DMS153 treated with DMSO at 0.1 percent for 48 hours (cell line): Measurements from ENCODE around the gene IQCC.
"Not testable (repeated sequence)": the region's sequence is repeated elsewhere in the genome, so short reads cannot be mapped to it uniquely, and the experiment has no call there.

Experiments used
- DNase-seq: peaks from one replicate; lab custom pipeline; 2025; ENCODE audit not compliant: unreplicated experiment; lab: John Stamatoyannopoulos, UW

The IQCC gene

DNA sequence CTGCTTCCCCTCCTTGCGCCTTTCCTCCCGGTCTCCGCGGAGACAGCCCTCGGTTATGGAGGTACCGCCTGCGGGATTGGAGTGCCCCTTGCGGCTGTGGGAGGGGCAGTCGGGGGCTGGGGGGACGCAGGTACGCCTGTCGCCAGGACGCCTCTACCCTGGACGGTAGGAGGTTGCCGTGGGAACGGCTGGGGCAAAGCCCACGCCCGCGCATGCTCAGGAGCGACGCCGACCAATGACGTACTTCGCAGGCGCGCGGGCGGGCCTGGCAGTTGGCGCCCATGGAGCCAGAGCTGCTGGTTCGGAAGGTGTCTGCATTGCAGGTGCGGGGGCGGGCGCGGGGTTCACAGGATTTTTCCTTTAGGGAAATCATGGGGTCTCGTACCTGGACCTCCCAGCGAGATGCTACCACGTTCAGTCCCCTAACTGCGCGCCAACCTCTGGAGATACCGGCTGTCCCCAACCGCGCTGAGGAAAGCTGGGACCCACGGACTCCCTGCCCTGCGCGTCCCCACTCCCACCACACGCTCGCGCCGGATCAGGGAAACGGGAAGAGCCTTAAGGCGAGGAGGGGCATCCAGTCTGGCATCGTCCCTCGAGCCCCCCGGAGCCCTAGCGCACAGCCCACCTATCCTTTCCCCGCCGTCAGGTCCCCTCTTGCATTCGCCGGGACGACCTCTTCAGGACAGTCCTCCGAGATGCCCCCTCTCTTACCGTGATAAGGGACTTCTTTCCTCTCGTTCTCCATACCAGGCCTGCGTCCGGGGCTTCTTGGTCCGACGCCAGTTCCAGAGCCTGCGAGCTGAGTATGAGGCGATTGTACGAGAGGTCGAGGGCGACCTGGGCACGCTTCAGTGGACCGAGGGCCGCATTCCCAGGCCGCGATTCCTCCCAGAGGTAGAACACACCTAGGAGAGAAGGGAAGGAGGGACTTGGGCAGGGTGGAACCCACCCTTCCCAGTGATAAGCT lies at the start of gene IQCC:
TSS of gene IQCC (plus strand) at position 271 of the 970 bp plus-strand sequence. CDS start at position 282, 11 bp downstream.
- DNase-seq = peak; percentile 99

DNA sequence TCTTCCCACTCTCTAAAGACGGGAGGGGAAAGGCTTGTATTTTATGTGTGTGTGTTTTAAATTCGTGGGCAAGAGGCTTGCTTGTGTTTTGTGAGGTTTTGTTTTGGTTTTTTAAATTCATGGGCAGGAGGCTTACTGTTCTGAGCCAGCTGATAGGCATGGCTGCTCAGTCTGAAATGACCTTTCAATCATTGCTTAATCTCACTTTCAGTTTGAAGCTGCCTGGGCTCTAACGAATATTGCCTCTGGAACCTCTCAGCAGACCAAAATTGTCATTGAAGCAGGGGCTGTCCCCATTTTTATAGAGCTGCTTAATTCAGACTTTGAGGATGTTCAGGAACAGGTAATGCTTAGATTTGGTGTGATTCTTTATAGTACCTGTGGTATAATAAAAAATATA lies 46.3 kb upstream of the IQCC start:
- no peak for DNase-seq

DNA sequence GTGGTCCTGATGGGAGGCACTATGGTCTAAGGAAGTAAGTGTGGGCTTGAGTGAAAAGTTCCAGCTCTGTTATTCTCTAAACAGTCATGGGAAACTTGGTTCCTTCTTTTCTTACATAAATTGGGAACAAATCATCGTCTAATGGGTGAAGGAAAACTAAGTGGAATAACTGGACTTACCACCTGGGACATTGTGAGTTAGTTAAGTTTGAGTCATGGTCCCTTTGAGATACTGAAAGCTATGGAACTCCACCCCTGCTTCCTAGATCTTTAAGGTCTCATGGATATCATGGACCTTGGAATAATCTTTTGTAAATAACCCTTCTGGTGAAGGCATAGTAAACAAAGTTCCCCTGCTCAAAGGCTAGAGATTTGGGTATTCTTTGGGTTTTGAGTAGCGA lies 42.1 kb upstream of the IQCC start:
- DNase-seq = no peak

DNA sequence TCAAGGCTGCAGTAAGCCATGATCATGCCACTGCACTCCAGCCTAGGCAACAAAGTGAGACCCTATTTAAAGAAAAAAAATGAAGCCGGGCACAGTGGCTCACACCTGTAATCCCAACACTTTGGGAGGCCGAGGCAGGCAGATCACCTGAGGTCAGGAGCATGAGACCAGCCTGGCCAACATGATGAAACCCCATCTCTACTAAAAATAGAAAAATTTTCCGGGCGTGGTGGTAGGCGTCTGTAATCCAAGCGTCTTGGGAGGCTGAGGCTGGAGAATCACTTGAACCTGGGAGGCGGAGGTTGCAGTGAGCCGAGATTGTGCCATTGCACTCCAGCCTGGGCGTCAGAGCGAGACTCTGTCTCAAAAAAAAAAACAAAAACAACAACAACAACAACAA lies 39.8 kb upstream of the IQCC start:
- DNase-seq = not testable (repeated sequence)

DNA sequence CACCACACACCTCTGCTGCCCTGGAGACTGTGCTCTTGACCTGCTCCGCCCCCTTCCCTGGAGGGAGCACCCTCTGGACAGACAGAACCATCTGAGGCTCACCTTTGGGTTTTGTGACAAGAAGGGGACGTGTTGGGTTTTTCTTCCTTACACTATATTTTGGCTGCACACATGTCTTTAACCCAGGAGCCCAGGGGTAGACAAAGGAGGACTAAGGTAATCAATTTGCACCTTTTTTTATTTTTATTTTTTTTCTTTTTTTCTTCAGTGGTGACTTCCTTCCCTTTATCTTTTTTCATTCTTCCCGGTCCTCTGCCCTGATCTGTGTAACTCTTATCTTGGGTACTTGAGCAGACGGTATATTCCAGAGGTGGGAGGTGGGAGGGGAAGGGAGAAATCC lies 34.5 kb upstream of the IQCC start:
- DNase-seq = no peak

DNA sequence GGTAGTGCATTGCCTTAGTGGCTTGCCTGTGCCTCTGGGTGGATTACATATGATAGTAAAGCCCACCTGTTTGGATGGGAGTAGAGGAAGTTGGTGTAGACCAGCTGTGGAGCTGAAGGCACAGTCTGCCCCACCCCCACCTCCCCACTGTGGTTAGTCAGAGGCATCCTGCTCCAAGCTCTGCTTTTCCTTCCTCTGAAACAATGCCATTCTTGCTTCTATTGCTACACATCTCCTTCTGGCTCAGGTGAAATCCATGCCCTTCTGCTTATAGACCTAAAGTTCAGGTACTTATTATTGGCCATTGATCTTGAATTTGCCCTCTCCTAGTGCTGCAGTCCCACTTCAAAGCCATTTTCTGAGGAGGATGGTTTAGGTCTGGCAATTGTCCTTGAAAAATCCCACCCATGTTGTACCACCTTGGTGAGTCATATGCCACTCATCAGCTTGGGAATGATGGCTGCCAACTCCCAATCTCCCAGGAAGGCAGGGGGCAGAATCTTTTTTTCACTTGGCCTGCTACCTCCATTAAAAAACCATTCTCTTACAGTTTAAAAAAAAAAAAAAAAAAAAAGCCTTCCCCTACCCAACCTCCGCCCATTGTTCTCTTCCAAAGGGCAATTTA lies 32.7 kb upstream of the IQCC start:
- no peak for DNase-seq

DNA sequence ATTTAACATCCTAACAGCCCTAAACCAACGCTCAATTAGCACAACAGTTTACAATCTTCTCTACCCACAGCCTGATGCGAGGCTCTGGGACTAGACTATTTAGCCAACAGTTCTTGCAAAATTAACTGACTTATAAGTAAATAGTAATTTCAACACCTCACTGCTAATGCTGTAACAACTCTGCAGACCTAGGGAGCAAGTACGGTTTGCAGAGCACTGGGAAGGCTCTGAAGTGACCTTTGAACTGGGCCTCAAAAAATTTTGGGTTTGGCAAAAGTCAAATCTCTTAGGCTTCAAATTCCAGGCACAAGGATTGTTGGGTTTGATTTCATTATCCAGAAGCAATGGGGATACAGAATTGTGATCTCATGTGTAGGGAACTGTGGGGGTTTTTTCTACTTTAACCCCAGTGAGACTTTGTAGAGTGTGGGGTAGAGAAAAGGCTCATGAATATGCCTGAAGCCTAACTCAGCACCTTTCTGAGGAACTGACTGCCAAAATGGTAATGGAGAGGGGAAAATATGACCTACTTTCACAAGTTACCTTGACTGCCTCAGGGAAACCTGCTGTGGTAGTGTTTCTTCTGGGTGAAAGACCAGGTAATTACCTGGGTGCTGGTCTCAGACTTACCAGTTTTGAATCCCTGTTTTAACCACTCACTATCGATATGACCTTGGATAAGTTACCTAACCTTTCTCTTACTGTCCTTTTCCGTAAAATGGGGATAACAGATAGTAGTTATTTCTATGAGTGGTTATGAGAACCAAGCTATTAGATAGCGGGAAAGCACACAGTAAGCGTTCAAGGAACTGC lies 26.9 kb upstream of the IQCC start:
- DNase-seq = no peak

DNA sequence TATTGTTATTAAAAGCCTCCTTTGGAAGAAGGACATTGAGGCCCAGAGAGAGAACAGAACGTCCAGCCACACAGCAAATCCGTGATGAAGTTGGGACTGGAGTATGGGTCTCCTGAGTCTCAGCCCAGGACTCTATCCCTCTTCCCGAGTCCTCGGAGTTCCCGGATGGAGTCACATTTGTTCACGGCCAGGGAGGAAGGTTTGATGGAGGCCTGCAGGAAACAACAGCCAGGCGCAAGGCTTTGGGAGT lies 26.4 kb upstream of the IQCC start:
- peak; percentile 84 for DNase-seq

DNA sequence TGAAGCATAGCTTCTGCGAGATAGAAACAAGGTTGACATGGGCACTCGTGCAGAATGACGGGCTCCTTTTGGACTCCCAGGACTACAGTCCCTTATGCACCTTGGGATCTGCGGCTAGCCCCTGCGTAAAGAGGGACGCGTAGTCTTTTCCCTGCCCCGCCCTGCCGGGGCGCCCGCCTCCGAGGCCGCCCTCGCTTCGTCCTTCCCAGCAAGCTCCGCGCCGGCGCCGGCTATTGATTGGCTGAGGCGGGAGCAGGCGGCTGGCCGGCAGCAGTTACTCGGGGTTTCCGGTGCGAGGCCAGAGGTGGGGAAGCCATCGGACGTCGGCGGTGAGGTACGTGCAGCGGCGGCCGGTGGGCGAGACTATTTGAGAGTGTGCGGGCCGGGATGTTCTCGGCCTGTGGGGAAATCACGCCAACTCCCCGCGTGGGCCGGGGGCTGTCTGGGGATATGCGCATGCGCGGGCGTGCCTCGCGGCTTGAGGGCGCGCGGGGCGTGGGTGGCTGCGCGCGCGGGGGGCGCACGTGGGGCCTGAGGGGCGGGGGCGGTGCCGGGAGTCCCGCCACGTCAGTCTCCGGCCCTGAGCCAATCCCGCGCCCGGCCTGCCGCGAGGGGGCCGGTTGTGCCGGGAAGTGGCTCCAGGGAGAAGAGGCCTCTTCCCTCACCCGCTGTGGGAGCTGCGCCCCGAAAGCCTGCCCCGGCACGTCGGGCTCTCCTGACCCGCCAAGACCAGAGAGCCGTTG lies 25.9 kb upstream of the IQCC start, which contains the start of gene TXLNA:
TSS of gene TXLNA (plus strand) at position 233 of the 743 bp plus-strand sequence. CDS start 671 bp downstream, outside the sequence.
- DNase-seq = peak; percentile 98

DNA sequence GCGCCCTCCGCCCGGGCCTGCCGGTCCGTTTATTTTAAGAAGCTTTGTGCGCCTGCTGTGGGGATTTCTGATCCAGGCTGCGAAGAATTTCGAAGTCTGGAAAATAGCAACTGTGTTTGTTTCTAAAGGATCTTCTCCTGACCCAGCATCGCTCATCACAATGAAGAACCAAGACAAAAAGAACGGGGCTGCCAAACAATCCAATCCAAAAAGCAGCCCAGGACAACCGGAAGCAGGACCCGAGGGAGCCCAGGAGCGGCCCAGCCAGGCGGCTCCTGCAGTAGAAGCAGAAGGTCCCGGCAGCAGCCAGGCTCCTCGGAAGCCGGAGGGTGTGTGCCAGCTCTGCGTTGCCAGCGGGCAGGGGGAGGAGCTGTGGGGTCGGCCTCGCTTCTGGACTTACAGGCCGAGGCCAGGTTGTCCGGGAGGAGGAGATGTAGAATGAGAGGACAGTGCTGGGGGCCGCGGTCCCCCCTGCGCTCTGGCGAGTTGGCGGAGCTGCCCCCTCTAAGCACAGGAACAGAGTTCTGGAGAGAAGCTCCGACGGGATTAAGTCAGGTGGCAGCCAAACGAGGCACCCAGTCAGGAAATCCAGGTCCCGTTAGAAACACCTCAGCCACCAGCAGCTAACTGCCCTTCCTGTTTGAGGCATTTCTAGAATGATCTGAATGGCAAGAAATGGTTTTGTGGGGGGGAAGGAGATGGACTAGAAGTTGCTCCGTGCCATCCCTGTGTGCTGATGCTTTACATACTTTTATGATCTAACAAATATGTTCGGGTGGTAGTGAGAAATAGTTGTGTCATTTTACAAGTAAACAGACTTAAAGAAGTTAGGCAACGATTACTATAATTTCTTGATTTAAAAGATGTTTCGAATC lies 25.0 kb upstream of the IQCC start:
- DNase-seq = no peak

DNA sequence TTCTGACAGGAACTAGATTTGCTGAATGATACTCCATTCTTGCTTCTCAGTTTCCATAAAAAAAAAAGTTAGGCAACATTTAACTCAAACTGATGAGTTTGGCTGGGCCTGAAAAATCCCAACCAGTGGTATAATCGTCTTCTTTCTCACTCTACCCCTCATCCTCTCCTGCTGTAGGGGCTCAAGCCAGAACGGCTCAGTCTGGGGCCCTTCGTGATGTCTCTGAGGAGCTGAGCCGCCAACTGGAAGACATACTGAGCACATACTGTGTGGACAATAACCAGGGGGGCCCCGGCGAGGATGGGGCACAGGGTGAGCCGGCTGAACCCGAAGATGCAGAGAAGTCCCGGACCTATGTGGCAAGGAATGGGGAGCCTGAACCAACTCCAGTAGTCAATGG lies 24.4 kb upstream of the IQCC start:
- no peak for DNase-seq

DNA sequence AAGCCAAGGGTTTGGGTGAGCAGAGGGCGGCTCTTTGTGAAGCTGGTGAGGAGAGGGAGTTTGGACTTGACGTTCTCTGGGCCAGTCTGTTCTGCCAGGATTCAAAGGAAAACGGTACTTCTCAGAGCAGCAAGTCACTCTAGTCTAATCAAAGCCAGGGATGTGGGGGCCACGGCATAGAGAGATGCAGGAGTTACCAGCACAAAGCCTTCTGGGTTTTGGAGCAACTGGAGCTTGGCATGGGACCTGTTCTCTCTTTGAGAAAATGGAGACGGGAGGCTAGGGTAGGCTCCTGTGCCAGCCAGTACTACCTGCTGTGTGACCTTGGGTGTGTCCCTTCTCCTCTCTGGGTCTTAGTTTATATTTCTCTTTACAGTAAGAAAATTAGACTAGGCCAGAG lies 23.9 kb upstream of the IQCC start:
- no peak for DNase-seq

DNA sequence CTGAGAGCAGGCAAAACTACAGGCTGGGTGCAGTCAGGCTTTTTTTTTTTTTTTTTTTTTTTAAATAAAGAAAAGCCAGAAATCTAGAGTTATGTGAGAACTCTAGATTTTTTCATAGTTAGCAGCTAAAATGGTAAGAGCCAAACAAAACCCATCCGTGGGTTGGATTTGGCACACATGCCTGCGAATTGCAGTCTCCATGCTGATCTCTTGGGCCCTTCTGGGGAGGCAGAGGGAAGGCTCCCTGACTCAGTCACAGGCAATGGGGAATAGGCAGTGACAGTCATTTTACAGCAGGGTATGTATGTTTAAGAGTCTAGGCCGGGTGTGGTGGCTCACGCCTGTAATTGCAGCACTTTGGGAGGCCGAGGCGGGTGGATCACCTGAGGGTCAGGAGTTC lies 23.4 kb upstream of the IQCC start:
- DNase-seq = no peak

DNA sequence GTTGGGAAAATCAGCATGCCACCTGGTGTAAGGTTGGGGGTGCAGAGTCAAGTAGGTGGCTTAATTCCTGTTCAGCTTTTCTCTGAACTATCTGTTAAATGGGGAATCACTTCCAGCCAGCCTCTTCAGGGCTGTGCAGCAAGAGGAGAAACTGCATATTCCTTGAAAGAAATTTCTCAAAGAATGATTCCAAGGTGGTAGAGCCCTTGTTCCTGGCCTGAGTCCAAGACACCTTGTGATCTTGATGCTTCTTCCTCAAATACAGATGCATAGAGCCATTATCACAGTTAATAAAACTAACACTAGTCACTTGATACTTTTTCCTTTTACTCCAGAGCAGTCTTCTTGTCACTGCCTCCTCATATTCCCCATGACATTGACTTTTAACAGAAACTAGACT lies 20.8 kb upstream of the IQCC start:
- no peak for DNase-seq

DNA sequence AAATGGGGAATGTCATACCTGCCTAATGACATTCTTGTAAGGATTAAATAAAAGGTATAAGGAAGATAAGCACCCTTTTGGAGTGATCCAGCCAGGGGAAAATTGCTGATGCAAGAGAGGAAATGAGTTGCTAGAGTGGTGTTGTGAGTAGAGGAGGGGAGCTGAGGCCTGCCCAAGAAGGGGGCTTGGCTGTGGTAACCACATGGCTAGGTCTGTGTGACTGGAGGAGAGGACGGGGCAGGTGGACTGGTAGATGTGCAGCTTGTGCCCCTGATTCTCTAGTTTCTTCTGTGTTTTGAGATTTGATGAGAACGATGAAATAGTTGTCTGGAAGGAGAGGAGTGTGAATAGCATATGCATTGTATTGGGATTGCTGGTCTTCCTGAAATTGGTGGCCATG lies 19.4 kb upstream of the IQCC start:
- DNase-seq = no peak

DNA sequence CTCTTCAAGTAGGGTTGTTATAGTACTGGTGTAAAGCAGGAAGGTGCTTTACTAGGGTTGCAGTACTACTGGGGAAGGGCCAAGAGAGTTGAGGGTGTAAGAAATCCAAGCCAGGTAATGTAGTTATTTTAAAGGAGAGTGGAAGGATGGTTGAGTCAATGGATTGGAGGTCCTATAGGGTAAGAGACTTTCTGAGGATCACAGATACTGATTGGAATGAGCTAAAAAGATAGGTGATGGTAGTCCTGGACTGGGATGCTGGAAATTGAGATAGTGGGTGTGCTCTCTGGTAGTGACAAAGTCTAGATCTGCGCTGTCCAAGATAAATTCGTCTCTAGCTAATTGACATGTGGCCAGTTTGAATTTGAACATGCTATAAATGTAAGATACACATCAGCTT lies 19.0 kb upstream of the IQCC start:
- no peak for DNase-seq

DNA sequence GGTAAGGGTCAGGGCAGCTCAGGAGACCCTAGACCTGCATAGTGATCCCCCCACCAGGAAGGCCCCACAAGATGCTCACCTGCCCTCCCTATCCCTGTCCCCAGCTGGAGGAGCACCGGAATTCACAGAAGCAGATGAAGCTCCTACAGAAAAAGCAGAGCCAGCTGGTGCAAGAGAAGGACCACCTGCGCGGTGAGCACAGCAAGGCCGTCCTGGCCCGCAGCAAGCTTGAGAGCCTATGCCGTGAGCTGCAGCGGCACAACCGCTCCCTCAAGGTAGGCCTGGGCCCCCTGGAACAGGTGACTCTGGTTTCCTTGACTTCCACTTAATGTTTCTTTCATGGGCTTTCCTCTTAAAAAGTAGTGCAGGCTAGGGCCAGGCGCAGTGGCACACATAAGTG lies 17.6 kb upstream of the IQCC start:
- no peak for DNase-seq

DNA sequence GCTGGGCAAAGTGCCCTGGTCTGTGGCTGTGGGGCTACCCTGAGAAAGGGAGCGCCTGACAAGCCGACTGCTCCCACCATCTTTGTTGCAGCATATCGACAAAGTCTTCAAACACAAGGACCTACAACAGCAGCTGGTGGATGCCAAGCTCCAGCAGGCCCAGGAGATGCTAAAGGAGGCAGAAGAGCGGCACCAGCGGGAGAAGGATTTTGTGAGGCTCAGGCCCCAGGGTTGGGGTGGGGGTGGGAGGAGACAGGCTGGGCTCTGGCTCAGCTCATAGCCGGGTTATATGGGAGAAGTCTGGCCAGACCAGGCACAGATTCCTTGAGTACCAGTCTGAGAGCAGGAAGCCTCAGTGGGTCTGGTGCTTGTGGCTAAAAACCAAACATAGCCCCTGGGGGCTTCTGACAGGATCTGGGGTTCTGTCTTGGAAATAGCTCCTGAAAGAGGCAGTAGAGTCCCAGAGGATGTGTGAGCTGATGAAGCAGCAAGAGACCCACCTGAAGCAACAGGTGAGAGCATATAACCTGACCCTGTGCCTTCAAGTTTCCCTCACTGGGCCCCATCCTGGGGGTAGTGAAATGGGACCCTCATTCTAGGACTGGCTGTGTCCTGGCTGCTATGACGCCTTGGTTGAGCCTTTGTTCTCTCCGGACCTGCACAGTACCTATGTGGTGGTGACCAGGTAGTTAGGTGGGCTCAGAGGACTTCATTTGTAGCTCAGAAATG lies 13.1 kb upstream of the IQCC start:
- no peak for DNase-seq

DNA sequence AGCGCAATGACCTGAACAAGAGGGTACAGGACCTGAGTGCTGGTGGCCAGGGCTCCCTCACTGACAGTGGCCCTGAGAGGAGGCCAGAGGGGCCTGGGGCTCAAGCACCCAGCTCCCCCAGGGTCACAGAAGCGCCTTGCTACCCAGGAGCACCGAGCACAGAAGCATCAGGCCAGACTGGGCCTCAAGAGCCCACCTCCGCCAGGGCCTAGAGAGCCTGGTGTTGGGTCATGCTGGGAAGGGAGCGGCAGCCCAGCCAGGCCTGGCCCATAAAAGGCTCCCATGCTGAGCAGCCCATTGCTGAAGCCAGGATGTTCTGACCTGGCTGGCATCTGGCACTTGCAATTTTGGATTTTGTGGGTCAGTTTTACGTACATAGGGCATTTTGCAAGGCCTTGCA lies 10.5 kb upstream of the IQCC start:
- no peak for DNase-seq
